ENCODE measurements around the gene RIMBP2. TPM values are rescaled to one million over a fixed set of nuclear protein-coding genes. Genes with fewer than 3 reads are reported as not detected.

Gene RIMBP2
- polyA plus RNA-seq, 1 of the 3 experiments (the other 2 are of a cell fraction) = 0.90 TPM

- POLR2A ChIA-PET = interaction anchor here (1.1 to 1.2 kb wide), 2 partner anchors 85 to 164 kb away, joined by 3 to 4 read pairs; no protein-coding TSS in a partner anchor
- no peak for TF ChIP-seq GABPA (IDR thresholded peaks at IDR 0.05; ENCODE audit: low read depth)
- no peak for TF ChIP-seq TAF1 (IDR thresholded peaks at IDR 0.05; ENCODE audit: borderline replicate concordance, low read depth, low read length)
- peak; percentile 39 for TF ChIP-seq CHD2 (IDR thresholded peaks at IDR 0.05; ENCODE audit: low read length, partially characterized antibody)
- TF ChIP-seq GATA2 (CRISPR knock-in tag; IDR thresholded peaks at IDR 0.05) = no peak
- no peak for TF ChIP-seq MEF2A (IDR thresholded peaks at IDR 0.05; ENCODE audit: borderline replicate concordance, low read depth)
- TF ChIP-seq YY1 (IDR thresholded peaks at IDR 0.05; ENCODE audit: low read depth) = no peak
- TF ChIP-seq USF1 (IDR thresholded peaks at IDR 0.05; ENCODE audit: borderline replicate concordance, low read depth) = no peak
- peak; percentile 22; the same call in 1 of the 2 replicates for TF ChIP-seq RCOR1 (IDR thresholded peaks at IDR 0.05; ENCODE audit: low read length)
- TF ChIP-seq RFX5 (IDR thresholded peaks at IDR 0.05; ENCODE audit: low read length) = no peak
- TF ChIP-seq NFIC (IDR thresholded peaks at IDR 0.05; ENCODE audit: borderline replicate concordance) = no peak
- TF ChIP-seq POLR2AphosphoS5 (IDR thresholded peaks at IDR 0.05; ENCODE audit: low read depth, low read length) = no peak
- no peak for TF ChIP-seq MXI1 (IDR thresholded peaks at IDR 0.05; ENCODE audit: low read depth, low read length)
- TF ChIP-seq USF2 (IDR thresholded peaks at IDR 0.05; ENCODE audit: borderline replicate concordance, low read depth, low read length) = no peak
- TF ChIP-seq REST (IDR thresholded peaks at IDR 0.05; ENCODE audit: low read depth, low read length) = no peak
- no peak for TF ChIP-seq TEAD4 (IDR thresholded peaks at IDR 0.05; ENCODE audit: borderline replicate concordance, insufficient read depth)
- no peak for TF ChIP-seq ZBTB33 (IDR thresholded peaks at IDR 0.05; ENCODE audit: borderline replicate concordance, low read depth)
- TF ChIP-seq IRF3 (IDR thresholded peaks at IDR 0.05; ENCODE audit: low read depth, low read length) = peak; percentile 1; the same call in 1 of the 2 replicates
- TF ChIP-seq EP300 (IDR thresholded peaks at IDR 0.05; ENCODE audit: borderline replicate concordance in 1 of 2, low read depth in 1 of 2, low read length in 1 of 2) = peak in 1 of 2 experiments; percentile 57; a peak in 1 of 4 replicates
- peak; percentile 38; the same call in 1 of the 2 replicates for TF ChIP-seq FOXJ3 (CRISPR knock-in tag; IDR thresholded peaks at IDR 0.05)
- no peak; the same call in 1 of the 2 replicates for TF ChIP-seq RAD21 (IDR thresholded peaks at IDR 0.05; ENCODE audit: low read length)
- H3K9me3 ChIP-seq = 0 out of 2 replicates have a peak, but pooled peaks cover 5% of the 10 kb centered on the region
- H2AFZ ChIP-seq (ENCODE audit: low read depth) = no peak overlapping the region
- peaks cover 0 to 16% of the 10 kb centered on the region in 2 experiments; a peak in 1 of 4 replicates for H3K4me1 ChIP-seq (ENCODE audit: control insufficient read depth in 1 of 2, insufficient read depth in 2 of 2, low read depth in 1 of 2, low read length in 1 of 2)
- no peaks in the 10 kb centered on the region for H3F3A ChIP-seq (replicated peaks; ENCODE audit: insufficient read depth)
- WGBS (ENCODE audit: low lambda C conversion rate) = 6% methylated on average over 8 of the region's 8 CpGs
- CTCF ChIA-PET = interaction anchor here (0.7 to 2.8 kb wide), 10 partner anchors 22 to 370 kb away, joined by 3 to 22 read pairs (median 3); no protein-coding TSS in a partner anchor
- no peaks in the 10 kb centered on the region for H3K36me3 ChIP-seq (replicated peaks in 1 of 2; ENCODE audit: control insufficient read depth in 1 of 2, insufficient read depth in 2 of 2, low read length in 1 of 2)
- H3K9me2 ChIP-seq = no peaks in the 10 kb centered on the region
- H3K79me2 ChIP-seq (ENCODE audit: insufficient read depth) = no peaks in the 10 kb centered on the region
- H3K27ac ChIP-seq (ENCODE audit: low read depth in 2 of 2, low read length in 1 of 2) = peak overlapping the region in 1 of 2 experiments; percentile 95; a peak in 2 of 4 replicates
- no peak overlapping the region for H3K4me2 ChIP-seq
- no peak overlapping the region for H3K4me3 ChIP-seq (ENCODE audit: low read depth in 2 of 2, low read length in 1 of 2)
- no peaks in the 10 kb centered on the region for H4K20me1 ChIP-seq (ENCODE audit: insufficient read depth)
- H3K9ac ChIP-seq = no peak overlapping the region
- peak; percentile 53 for DNase-seq
- no peaks in the 10 kb centered on the region for H3K27me3 ChIP-seq (ENCODE audit: insufficient read depth)
Observed at GRCh38 chr12:130719263-130719859, 3.3 kb upstream of the RIMBP2 start.

All from SK-N-SH (cell line).